CD4-positive, alpha-beta T cell (primary cell): ENCODE results near the gene TMEM52. TPM values are rescaled to one million over a fixed set of nuclear protein-coding genes. Genes with fewer than 3 reads are reported as not detected.
A peak's percentile ranks its signal among the peaks of the same experiment; 100 is the strongest.

Experiments used
- ATAC-seq: fragments of 200-7000 bp; cut with Tn5 transposase; one replicate; pipeline ENCODE4 v1.10.0; 2022; ENCODE audit warnings: mild to moderate bottlenecking; ENCODE audit not compliant: poor library complexity
- CTCF ChIA-PET: fragments of 350-600 bp; sonication (Branson Sonifier 250); formaldehyde crosslinking; loops from one replicate; lab custom pipeline; 2021; ENCODE audit warnings: antibody characterized with exemption, inconsistent platforms; lab: Charles Lee
- POLR2A ChIA-PET: fragments of 350-600 bp; sonication (Branson Sonifier 250); formaldehyde crosslinking; loops from one replicate; lab custom pipeline; 2021; ENCODE audit warnings: antibody characterized with exemption, inconsistent platforms; lab: Charles Lee
- DNase-seq, 14 experiments: peaks; one replicate each; pipeline ENCODE4 v3.0.0-alpha.2; 2013 to 2020; ENCODE audit warnings: mixed read lengths in 2 of 14
- H3K27ac ChIP-seq, 2 donors: one replicate each; pipeline versions ENCODE4 v1.5.1 to v1.7.0; 2013; ENCODE audit warnings: low read length in 2 of 2, low read depth in 1 of 2, mild to moderate bottlenecking in 1 of 2
- H3K27me3 ChIP-seq, 2 experiments: 1 replicate in 1 of 2; 2 replicates in 1 of 2; pipeline versions ENCODE4 v1.6.1 to v1.7.0; 2013; ENCODE audit warnings: low read length in 2 of 2, control low read depth in 1 of 2, mild to moderate bottlenecking in 1 of 2, moderate library complexity in 1 of 2; ENCODE audit not compliant: insufficient read depth in 2 of 2, control insufficient read depth in 1 of 2
- H3K36me3 ChIP-seq: one replicate; pipeline ENCODE4 v1.6.1; 2013; ENCODE audit warnings: low read length, control low read depth; ENCODE audit not compliant: insufficient read depth
- H3K4me1 ChIP-seq: one replicate; pipeline ENCODE4 v1.6.1; 2013; ENCODE audit warnings: low read length, control low read depth; ENCODE audit not compliant: insufficient read depth
- H3K4me3 ChIP-seq: one replicate; pipeline ENCODE4 v1.5.1; 2013; ENCODE audit warnings: mild to moderate bottlenecking, low read length, moderate library complexity
- H3K9me3 ChIP-seq, 2 experiments: 1 replicate in 1 of 2; 2 replicates in 1 of 2; pipeline versions ENCODE4 v1.6.1 to v1.7.0; 2013; ENCODE audit warnings: low read length in 2 of 2, mild to moderate bottlenecking in 2 of 2, control low read depth in 1 of 2, moderate library complexity in 1 of 2; ENCODE audit not compliant: control insufficient read depth in 1 of 2, insufficient read depth in 1 of 2
- H3K27ac Mint-ChIP-seq: one replicate; pipeline ENCODE4 v1.8.0; 2020; ENCODE audit warnings: mixed read lengths
- H3K27me3 Mint-ChIP-seq: one replicate; pipeline ENCODE4 v1.8.0; 2021; ENCODE audit warnings: mixed read lengths
- H3K36me3 Mint-ChIP-seq: one replicate; pipeline ENCODE4 v1.8.0; 2021; ENCODE audit warnings: low read depth, mixed read lengths
- H3K4me1 Mint-ChIP-seq: one replicate; pipeline ENCODE4 v1.8.0; 2021; ENCODE audit warnings: low read depth, mixed read lengths
- H3K4me3 Mint-ChIP-seq: one replicate; pipeline ENCODE4 v1.8.0; 2020; ENCODE audit warnings: mild to moderate bottlenecking, mixed read lengths
- H3K9me3 Mint-ChIP-seq: one replicate; pipeline ENCODE4 v1.8.0; 2020; ENCODE audit warnings: mixed read lengths
- intact Hi-C, 2 experiments: fragments of 100-400 bp; cut with DNase I in 1 of 2; cut with micrococcal nuclease in 1 of 2; formaldehyde crosslinking; loops; one replicate each; pipeline versions ENCODE4 v1.15.1 to v1.9.0; 2023 to 2025; cut with DNase I, micrococcal nuclease
- total RNA-seq, 174 experiments: library from RNA in 2 of 174; stranded (reverse) in 2 of 174; gene quantifications; one replicate each; pipeline ENCODE4 v1.2.3 and lab custom pipeline; 2021 to 2026
- TF ChIP-seq, protein P1 (sequence below): fragments of 200-600 bp; IDR thresholded peaks from one replicate; pipeline ENCODE4 v1.8.0; 2022; ENCODE audit warnings: antibody characterized with exemption, mild to moderate bottlenecking

TMEM52 gene
- total RNA-seq, 2 experiments from 2014 or later = 0.49 to 1.9 TPM

DNA sequence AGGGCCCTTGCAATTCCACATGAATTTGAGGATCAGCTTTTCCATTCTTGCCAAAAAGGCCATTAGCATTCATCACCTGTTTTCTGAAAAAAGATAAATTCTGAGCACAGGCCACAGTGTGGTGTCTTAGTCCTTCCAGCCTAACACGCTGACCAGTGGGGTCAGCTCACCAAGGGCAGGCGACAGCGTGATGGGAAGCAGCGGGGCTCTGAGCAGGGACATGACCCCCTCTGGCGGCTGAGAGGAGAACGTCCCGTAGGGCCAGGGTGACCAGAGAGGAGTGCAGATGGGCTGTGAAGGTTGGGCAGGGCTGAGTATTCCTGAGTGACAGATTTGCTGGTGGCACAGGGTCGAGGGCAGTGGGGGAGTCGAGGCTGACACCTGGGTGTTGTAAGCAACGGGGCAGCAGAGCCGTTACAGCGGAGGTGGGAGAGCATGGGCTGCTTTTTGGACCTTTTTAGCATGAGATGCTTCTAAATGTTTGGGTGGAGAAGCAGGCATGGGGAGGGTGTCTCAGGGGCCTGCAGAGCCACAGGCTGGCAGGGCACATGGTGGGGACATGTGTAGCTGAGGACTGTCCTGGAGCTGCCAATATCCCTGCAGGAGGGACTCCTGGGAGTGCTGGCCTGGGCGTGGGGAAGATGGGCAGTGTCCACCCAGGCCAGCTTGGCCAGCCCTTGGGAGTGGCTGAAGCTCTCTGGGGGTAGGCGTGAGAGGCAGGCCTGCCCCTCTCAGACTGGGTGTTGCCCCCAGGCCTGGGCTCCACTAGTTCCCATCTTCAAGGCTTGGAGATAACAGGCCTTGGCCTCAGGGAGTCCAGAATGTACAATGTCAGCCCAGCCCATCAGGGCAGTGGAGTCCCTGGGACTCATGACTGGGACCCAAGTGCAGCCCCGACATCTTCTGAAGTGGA, 12.6 kb downstream of the TMEM52 start:
- ChIA-PET CTCF (interaction anchor here (0.6 to 2.0 kb wide), 13 partner anchors 10 to 127 kb away, joined by 3 to 9 read pairs (median 4); no protein-coding TSS in a partner anchor), POLR2A (interaction anchor here (1.3 to 2.4 kb wide), 2 partner anchors 15 to 17 kb away, joined by 5 to 12 read pairs; no protein-coding TSS in a partner anchor)
- Histone ChIP-seq H3K9me3 (no peaks in the 10 kb centered on the region), H3K36me3 (no peaks in the 10 kb centered on the region), H3K27me3 (no peaks in the 10 kb centered on the region), H3K4me1 (peaks cover 30% of the 10 kb centered on the region), H3K4me3 (no peak overlapping the region), H3K27ac (no peak overlapping the region)
- Mint-ChIP-seq H3K27ac (peak overlapping the region; percentile 65), H3K4me3 (peak overlapping the region; percentile 86), H3K9me3 (no peaks in the 10 kb centered on the region), H3K4me1 (peaks cover 6% of the 10 kb centered on the region), H3K36me3 (no peaks in the 10 kb centered on the region), H3K27me3 (no peaks in the 10 kb centered on the region)
- TF ChIP-seq, protein P1, sequence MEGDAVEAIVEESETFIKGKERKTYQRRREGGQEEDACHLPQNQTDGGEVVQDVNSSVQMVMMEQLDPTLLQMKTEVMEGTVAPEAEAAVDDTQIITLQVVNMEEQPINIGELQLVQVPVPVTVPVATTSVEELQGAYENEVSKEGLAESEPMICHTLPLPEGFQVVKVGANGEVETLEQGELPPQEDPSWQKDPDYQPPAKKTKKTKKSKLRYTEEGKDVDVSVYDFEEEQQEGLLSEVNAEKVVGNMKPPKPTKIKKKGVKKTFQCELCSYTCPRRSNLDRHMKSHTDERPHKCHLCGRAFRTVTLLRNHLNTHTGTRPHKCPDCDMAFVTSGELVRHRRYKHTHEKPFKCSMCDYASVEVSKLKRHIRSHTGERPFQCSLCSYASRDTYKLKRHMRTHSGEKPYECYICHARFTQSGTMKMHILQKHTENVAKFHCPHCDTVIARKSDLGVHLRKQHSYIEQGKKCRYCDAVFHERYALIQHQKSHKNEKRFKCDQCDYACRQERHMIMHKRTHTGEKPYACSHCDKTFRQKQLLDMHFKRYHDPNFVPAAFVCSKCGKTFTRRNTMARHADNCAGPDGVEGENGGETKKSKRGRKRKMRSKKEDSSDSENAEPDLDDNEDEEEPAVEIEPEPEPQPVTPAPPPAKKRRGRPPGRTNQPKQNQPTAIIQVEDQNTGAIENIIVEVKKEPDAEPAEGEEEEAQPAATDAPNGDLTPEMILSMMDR = peak; percentile 84
- intact Hi-C loops = loop anchor here (1.0 to 5.0 kb wide), 5 partner anchors 14 to 289 kb away; partner anchors contain the start of gene MIB2 (in 1 of the 2)
- DNase-seq (peak; percentile 46 to 84 (median 58)), ATAC-seq (peak; percentile 19)

DNA sequence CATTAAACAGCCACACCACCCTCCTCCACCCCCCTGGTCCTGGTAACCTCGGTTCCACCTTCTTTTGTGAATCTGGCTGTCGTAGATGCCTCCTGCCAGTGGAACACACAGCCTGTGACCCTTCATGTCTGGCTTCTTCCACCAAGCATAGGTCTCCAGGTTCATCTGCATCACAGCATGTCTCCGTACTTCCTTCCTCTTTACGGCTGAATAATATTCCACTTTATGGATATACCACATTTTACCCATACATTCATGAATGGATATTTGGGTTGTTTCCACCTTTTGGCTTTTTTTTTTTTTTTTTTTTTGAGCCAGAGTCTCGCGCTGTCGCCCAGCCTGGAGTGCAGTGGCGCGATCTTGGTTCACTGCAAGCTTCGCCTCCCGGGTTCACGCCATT, 15.9 kb downstream of the TMEM52 start:
- POLR2A ChIA-PET = no interaction called here
- Histone ChIP-seq H3K9me3 (no peaks in the 10 kb centered on the region), H3K27me3 (no peaks in the 10 kb centered on the region), H3K27ac (no peak overlapping the region), H3K4me1 (peaks cover 23% of the 10 kb centered on the region), H3K36me3 (no peaks in the 10 kb centered on the region), H3K4me3 (no peak overlapping the region)
- H3K27me3 Mint-ChIP-seq = peaks cover 2% of the 10 kb centered on the region
- TF ChIP-seq, protein P1 = no peak
- CTCF ChIA-PET = no interaction called here
- no peaks in the 10 kb centered on the region for H3K9me3 Mint-ChIP-seq
- peaks cover 10% of the 10 kb centered on the region for H3K4me1 Mint-ChIP-seq
- no peak overlapping the region for H3K27ac Mint-ChIP-seq
- H3K4me3 Mint-ChIP-seq = no peak overlapping the region
- no peak for DNase-seq
- intact Hi-C loops = no loop called here
- no peak for ATAC-seq
- no peaks in the 10 kb centered on the region for H3K36me3 Mint-ChIP-seq

DNA sequence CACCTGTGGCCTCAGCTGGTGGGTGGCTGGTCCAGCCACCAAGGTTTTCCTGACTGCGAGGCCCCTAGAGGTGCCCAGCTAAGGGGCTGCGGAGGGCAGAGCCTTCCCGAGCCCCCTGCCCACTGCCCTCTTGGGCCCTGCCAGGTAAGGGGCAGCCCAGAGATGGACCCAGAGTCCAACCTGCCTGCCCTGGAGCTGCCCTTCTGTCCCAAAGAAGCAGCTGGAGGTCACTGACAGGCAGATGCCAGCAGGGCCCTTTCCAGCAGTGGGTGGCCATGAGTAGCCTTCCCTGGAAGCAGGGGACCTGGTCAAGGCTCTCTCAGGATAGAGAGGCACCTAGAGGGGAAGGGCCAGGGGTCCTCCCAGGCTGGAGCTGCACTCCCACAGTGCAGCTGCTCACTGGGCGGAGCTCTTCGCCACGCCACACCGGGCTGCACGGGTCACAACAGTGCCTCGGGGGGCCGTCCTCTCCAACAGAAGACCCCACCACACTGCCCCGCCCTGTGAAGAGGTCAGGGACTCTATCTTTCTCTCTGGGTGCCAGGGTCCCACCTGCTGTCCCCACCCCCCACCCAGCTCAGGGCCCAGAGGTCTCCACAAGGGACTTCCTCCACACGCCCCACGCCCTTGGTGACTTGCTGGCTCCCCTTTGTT, 17.3 kb downstream of the TMEM52 start:
- no peaks in the 10 kb centered on the region for H3K36me3 Mint-ChIP-seq

More for the DNA sequence above, 17.3 kb downstream of the TMEM52 start:
- no peaks in the 10 kb centered on the region for H3K9me3 Mint-ChIP-seq
- Histone ChIP-seq H3K4me3 (no peak overlapping the region), H3K9me3 (no peaks in the 10 kb centered on the region), H3K27me3 (no peaks in the 10 kb centered on the region), H3K27ac (no peak overlapping the region), H3K36me3 (no peaks in the 10 kb centered on the region), H3K4me1 (peaks cover 26% of the 10 kb centered on the region)
- no peak overlapping the region for H3K4me3 Mint-ChIP-seq
- H3K27ac Mint-ChIP-seq = no peak overlapping the region
- TF ChIP-seq, protein P1 = no peak
- POLR2A ChIA-PET = no interaction called here
- DNase-seq = no peak
- CTCF ChIA-PET = no interaction called here
- peaks cover 10% of the 10 kb centered on the region for H3K4me1 Mint-ChIP-seq
- no peak for ATAC-seq
- H3K27me3 Mint-ChIP-seq = peaks cover 3% of the 10 kb centered on the region
- intact Hi-C loops = no loop called here
